ENCODE results near the gene WNT5B.

DNA sequence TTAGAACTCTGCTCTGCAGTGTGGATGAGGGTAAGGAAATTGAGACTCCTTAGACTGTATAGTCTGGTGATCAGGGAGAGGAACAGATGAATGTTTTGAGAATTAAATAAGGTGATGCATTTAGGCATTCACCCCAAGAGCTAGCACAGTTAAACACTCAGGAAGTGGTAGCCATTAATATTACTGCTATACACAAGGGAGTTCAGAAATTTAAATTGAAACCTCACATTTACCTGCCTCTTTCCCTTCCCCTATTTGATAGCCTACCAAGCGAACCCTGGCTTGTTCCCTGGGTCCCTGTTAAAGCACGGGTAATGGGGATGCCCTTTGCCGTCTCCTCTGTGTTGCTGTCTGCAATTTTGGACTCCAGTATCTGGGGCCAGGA, 18.2 kb downstream of the WNT5B start:
- TF ChIP-seq POLR2AphosphoS5 (IDR thresholded peaks at IDR 0.05; ENCODE audit: low read depth, low read length) (no peak), CHD2 (IDR thresholded peaks at IDR 0.05; ENCODE audit: low read length, partially characterized antibody) (no peak), RFX5 (IDR thresholded peaks at IDR 0.05; ENCODE audit: low read length) (no peak), EZH2phosphoT487 (IDR thresholded peaks at IDR 0.05; ENCODE audit: borderline replicate concordance, low read depth) (no peak)
- TF ChIP-seq, protein P1, sequence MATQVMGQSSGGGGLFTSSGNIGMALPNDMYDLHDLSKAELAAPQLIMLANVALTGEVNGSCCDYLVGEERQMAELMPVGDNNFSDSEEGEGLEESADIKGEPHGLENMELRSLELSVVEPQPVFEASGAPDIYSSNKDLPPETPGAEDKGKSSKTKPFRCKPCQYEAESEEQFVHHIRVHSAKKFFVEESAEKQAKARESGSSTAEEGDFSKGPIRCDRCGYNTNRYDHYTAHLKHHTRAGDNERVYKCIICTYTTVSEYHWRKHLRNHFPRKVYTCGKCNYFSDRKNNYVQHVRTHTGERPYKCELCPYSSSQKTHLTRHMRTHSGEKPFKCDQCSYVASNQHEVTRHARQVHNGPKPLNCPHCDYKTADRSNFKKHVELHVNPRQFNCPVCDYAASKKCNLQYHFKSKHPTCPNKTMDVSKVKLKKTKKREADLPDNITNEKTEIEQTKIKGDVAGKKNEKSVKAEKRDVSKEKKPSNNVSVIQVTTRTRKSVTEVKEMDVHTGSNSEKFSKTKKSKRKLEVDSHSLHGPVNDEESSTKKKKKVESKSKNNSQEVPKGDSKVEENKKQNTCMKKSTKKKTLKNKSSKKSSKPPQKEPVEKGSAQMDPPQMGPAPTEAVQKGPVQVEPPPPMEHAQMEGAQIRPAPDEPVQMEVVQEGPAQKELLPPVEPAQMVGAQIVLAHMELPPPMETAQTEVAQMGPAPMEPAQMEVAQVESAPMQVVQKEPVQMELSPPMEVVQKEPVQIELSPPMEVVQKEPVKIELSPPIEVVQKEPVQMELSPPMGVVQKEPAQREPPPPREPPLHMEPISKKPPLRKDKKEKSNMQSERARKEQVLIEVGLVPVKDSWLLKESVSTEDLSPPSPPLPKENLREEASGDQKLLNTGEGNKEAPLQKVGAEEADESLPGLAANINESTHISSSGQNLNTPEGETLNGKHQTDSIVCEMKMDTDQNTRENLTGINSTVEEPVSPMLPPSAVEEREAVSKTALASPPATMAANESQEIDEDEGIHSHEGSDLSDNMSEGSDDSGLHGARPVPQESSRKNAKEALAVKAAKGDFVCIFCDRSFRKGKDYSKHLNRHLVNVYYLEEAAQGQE (IDR thresholded peaks at IDR 0.05; ENCODE audit: low read depth, low read length), result no peak
- TF ChIP-seq, protein P2, sequence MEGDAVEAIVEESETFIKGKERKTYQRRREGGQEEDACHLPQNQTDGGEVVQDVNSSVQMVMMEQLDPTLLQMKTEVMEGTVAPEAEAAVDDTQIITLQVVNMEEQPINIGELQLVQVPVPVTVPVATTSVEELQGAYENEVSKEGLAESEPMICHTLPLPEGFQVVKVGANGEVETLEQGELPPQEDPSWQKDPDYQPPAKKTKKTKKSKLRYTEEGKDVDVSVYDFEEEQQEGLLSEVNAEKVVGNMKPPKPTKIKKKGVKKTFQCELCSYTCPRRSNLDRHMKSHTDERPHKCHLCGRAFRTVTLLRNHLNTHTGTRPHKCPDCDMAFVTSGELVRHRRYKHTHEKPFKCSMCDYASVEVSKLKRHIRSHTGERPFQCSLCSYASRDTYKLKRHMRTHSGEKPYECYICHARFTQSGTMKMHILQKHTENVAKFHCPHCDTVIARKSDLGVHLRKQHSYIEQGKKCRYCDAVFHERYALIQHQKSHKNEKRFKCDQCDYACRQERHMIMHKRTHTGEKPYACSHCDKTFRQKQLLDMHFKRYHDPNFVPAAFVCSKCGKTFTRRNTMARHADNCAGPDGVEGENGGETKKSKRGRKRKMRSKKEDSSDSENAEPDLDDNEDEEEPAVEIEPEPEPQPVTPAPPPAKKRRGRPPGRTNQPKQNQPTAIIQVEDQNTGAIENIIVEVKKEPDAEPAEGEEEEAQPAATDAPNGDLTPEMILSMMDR (IDR thresholded peaks at IDR 0.05), result no peak

Measured in SK-N-SH (cell line).